Upper lobe of left lung (tissue), 4 donors: ENCODE data around the gene HIF3A.

Experiments used
- EP300 ChIP-seq, 4 donors: sonication (generic); formaldehyde crosslinking; IDR thresholded peaks; one replicate each; pipeline ENCODE4 v1.5.1; 2017; ENCODE audit warnings: antibody characterized with exemption in 4 of 4, control low read depth in 2 of 4
- TF ChIP-seq, protein P1 (sequence below), 6 experiments: fragments of 450-650 bp in 4 of 6; fragments of 200-600 bp in 2 of 6; sonication (generic) in 2 of 6; IDR thresholded peaks; one replicate each; pipeline ENCODE4 v1.5.1; 2016 to 2019; ENCODE audit warnings: antibody characterized with exemption in 6 of 6

DNA sequence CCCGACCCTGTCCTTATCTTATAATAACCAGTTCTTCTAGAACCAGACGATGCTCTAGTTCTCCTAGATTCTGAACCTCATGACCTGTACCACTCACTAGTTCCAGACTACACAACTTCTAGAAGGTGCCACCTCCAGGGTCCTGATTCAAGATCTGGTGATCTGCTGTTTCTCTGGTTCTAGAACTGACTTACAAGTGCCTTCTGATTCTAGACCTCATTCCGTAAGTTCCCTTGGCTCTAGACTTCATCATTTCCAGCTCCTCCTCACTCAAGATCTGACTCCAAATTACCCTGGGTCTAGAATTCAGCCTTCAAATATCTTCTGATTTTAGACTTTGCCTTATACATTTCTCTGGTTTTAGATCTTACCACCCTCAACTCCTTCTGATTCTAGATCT is 45.1 kb downstream of the HIF3A start:
- TF ChIP-seq EP300 (IDR thresholded peaks at IDR 0.05): no peak
- TF ChIP-seq, protein P1, sequence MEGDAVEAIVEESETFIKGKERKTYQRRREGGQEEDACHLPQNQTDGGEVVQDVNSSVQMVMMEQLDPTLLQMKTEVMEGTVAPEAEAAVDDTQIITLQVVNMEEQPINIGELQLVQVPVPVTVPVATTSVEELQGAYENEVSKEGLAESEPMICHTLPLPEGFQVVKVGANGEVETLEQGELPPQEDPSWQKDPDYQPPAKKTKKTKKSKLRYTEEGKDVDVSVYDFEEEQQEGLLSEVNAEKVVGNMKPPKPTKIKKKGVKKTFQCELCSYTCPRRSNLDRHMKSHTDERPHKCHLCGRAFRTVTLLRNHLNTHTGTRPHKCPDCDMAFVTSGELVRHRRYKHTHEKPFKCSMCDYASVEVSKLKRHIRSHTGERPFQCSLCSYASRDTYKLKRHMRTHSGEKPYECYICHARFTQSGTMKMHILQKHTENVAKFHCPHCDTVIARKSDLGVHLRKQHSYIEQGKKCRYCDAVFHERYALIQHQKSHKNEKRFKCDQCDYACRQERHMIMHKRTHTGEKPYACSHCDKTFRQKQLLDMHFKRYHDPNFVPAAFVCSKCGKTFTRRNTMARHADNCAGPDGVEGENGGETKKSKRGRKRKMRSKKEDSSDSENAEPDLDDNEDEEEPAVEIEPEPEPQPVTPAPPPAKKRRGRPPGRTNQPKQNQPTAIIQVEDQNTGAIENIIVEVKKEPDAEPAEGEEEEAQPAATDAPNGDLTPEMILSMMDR (IDR thresholded peaks at IDR 0.05): no peak
